ENCODE results near the gene ARHGDIB. TPM values are rescaled to one million over a fixed set of nuclear protein-coding genes. Genes with fewer than 3 reads are reported as not detected.

The ARHGDIB gene
- total and polyA plus RNA-seq, 10 of the 15 experiments (the other 5 are each of a cell fraction or from before 2014, with no cell fraction given), result 796 to 2,849 (median 1,346) TPM

DNA sequence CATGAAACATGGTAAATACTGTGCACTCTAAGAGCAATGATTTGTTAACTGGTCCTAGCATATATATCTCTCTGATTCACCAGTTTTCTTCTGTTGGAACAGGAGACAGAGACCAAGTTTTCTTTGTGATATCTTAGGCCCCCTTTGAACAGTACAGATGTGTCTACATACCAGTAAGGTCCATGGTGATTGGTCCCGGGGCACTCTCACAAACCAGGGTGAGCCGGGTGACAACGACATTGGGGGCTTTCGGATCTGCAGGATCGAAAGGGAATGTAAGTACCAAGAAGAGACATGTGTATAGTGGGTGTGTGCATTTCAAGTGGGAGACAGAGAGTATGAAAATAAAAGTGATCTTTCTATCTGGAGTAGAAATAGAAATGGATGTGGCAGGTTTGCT, 11.8 kb downstream of the ARHGDIB start:
- CTCF ChIA-PET, result no interaction called here

More for the DNA sequence above, 11.8 kb downstream of the ARHGDIB start:
- Histone ChIP-seq H3K4me2 (ENCODE audit: control insufficient read depth, insufficient read depth) (peak overlapping the region; percentile 85), H3K79me2 (ENCODE audit: control insufficient read depth, insufficient read depth, low read length) (peaks cover 82% of the 10 kb centered on the region), H3K9ac (ENCODE audit: control insufficient read depth, insufficient read depth, low read length) (peak overlapping the region; percentile 86; the same call in 1 of the 2 replicates), H3K4me1 (ENCODE audit: control insufficient read depth, insufficient read depth, low read length) (peaks cover 53% of the 10 kb centered on the region), H3K4me3 (peak overlapping the region; percentile 2; the same call in 1 of the 2 replicates), H3K27ac (ENCODE audit: control insufficient read depth, insufficient read depth) (peak overlapping the region; percentile 100), H3K9me3 (replicated peaks; ENCODE audit: control insufficient read depth, insufficient read depth, low read length) (no peaks in the 10 kb centered on the region), H3K27me3 (replicated peaks in 1 of 2; ENCODE audit: control insufficient read depth in 2 of 2, insufficient read depth in 2 of 2, low read length in 1 of 2) (no peaks in the 10 kb centered on the region), H3K36me3 (ENCODE audit: control insufficient read depth in 2 of 2, insufficient read depth in 2 of 2, low read length in 1 of 2) (peaks cover 9 to 45% of the 10 kb centered on the region in 2 experiments), H2AFZ (ENCODE audit: control insufficient read depth, low read depth, low read length) (no peak overlapping the region), H4K20me1 (ENCODE audit: control insufficient read depth, insufficient read depth) (no peaks in the 10 kb centered on the region)
- intact Hi-C loops (cut with micrococcal nuclease; ENCODE audit: unreplicated experiment), result loop anchor here (5.0 to 10.0 kb wide), 4 partner anchors 38 to 835 kb away; partner anchors contain the start of gene EPS8
- in situ Hi-C loops (cut with MboI), result loop anchor here (10.0 to 25.0 kb wide), 3 partner anchors 175 to 562 kb away; a partner anchor contains a TSS
- ChIA-PET POLR2A (interaction anchor here (2.2 kb wide), 1 partner anchor 9 kb away, joined by 20 read pairs; no protein-coding TSS in a partner anchor), RAD21 (ENCODE audit: unreplicated experiment) (interaction anchor here (2.9 to 3.0 kb wide), 2 partner anchors 8 to 12 kb away, joined by 16 to 24 read pairs; partner anchors contain the start of gene ARHGDIB), SMC1A (ENCODE audit: uncharacterized antibody, unreplicated experiment) (interaction anchor here (1.8 to 3.4 kb wide), 5 partner anchors 9 to 179 kb away, joined by 7 to 33 read pairs (median 13); partner anchors contain the start of genes ARHGDIB and ERP27)
- ATAC-seq (no peak), DNase-seq (ENCODE audit: low read depth, low spot score) (no peak), FAIRE-seq (no peak)
- TF ChIP-seq BMI1 (IDR thresholded peaks at IDR 0.05; ENCODE audit: borderline replicate concordance), result no peak
- no peak for TF ChIP-seq SREBF1 (IDR thresholded peaks at IDR 0.05; ENCODE audit: low read length)
- TF ChIP-seq SMAD1 (IDR thresholded peaks at IDR 0.05; ENCODE audit: low read depth, partially characterized antibody), result no peak
- TF ChIP-seq GATAD2B (conservative IDR thresholded peaks at IDR 0.05; ENCODE audit: low read depth), result 0 out of 2 replicates have a peak, but pooled peaks have one; percentile 34
- TF ChIP-seq, protein P1, sequence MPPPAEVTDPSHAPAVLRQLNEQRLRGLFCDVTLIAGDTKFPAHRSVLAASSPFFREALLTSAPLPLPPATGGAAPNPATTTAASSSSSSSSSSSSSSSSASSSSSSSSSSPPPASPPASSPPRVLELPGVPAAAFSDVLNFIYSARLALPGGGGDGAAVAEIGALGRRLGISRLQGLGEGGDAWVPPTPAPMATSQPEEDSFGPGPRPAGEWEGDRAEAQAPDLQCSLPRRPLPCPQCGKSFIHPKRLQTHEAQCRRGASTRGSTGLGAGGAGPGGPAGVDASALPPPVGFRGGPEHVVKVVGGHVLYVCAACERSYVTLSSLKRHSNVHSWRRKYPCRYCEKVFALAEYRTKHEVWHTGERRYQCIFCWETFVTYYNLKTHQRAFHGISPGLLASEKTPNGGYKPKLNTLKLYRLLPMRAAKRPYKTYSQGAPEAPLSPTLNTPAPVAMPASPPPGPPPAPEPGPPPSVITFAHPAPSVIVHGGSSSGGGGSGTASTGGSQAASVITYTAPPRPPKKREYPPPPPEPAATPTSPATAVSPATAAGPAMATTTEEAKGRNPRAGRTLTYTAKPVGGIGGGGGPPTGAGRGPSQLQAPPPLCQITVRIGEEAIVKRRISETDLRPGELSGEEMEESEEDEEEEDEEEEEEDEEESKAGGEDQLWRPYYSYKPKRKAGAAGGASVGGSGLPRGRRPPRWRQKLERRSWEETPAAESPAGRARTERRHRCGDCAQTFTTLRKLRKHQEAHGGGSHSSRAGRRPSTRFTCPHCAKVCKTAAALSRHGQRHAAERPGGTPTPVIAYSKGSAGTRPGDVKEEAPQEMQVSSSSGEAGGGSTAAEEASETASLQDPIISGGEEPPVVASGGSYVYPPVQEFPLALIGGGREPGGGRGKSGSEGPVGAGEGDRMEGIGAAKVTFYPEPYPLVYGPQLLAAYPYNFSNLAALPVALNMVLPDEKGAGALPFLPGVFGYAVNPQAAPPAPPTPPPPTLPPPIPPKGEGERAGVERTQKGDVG (CRISPR knock-in tag; IDR thresholded peaks at IDR 0.05), result 0 out of 2 replicates have a peak, but pooled peaks have one; percentile 12
- WGBS (ENCODE audit: insufficient coverage, insufficient replicate concordance, low lambda C conversion rate, missing lambda C conversion rate), result 89% methylated on average over 5 of the region's 5 CpGs
- no TSS peak for BruUV-seq (replicated peaks)

Measured in GM12878 (cell line).